HS-5 (cell line): Measurements from ENCODE around the gene MRPL30.
"Not testable (repeated sequence)": the region's sequence is repeated elsewhere in the genome, so short reads cannot be mapped to it uniquely, and the experiment has no call there.

ENCODE experiments used
- DNase-seq: peaks from one replicate; pipeline ENCODE4 v3.0.0-alpha.2; 2012; ENCODE audit warnings: low read depth

MRPL30 gene

DNA sequence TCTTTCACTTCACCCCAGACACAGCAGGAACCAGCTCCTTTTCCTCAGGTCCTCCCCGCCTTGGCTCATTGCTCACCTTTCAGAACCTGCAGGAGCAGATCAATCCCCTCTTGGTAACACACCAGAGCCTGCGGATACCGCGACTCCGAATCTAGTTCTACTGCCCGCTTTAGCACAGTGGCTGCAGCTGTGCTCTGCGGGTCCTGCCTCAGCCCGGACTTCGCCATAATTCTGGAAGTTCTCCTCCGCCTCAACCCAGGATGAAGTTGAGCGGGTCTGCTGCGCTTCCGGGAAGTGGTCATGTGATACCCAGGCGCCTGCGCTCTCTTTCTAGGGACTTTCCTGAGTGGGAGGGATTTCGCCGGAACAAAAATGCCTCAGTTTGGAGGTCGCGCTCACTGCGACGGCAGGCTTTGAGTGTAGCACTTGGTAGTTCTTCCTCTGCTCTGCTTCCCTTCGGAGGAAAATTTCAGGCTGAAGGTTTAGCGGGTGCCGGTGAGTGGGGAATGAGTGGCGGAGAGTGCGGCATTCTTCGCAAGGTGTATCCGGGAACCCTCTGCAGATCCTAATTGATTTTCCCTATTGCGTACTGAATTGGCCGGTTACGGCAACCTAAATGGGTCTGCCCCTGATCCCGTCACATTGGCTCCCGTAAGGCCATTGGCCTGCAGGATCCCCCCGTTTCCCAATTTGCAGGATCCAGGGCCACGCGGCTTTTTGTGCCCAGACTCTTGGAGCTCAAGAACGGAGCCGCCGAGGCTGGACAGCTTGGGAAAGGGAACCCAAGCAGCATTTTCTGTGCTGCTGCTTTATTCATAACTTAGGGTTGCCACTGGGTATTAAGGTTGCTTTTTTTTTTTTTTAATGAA, at the start of gene MRPL30, which contains the start of gene MITD1:
Gene MRPL30, plus strand, starts transcription at position 430 of the 869 bp plus-strand sequence. CDS start 5,020 bp downstream, outside the sequence.
Gene MITD1, minus strand, starts transcription at position 304 of the 869 bp plus-strand sequence. Its CDS starts 77 bp downstream, at position 227.
- peak; percentile 100 for DNase-seq

DNA sequence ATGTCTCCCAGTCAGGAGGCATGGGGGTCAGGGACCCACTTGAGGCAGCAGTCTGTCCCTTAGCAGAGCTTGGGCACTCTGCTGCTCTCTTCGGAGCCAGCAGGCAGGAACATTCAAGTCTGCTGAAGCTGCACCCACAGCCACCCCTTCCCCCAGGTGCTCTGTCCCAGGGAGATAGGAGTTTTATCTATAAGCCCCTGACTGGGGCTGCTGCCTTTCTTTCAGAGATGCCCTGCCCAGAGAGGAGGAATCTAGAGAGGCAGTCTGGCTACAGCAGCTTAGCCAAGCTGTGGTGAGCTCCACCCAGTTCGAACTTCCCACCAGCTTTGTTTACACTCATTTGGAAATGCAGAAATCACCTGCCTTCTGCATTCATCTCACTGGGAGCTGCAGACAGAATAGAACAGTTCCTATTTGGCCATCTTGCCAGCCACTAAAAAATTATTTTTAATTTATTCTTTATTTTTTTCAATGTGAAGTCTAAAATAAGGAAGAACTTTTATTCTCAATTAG, 45.9 kb upstream of the MRPL30 start:
- not testable (repeated sequence) for DNase-seq

DNA sequence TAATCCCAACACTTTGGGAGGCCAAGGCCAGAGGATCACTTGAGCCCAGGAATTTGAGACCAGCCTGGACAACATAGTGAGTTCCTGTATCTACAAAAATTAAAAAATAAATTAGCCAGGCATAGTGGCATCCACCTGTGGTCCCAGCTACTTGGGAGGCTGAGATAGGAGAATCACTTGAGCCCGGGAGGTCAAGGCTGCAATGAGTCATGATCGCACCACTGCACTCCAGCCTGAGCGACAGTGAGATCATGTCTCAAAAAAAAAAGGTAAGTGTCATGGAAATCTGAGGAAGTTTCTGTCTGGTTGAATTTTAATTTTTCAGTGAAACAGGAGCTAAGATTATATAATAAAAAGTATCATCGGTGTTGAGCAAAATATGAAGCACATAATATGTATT, 42.0 kb upstream of the MRPL30 start:
- DNase-seq: no peak

DNA sequence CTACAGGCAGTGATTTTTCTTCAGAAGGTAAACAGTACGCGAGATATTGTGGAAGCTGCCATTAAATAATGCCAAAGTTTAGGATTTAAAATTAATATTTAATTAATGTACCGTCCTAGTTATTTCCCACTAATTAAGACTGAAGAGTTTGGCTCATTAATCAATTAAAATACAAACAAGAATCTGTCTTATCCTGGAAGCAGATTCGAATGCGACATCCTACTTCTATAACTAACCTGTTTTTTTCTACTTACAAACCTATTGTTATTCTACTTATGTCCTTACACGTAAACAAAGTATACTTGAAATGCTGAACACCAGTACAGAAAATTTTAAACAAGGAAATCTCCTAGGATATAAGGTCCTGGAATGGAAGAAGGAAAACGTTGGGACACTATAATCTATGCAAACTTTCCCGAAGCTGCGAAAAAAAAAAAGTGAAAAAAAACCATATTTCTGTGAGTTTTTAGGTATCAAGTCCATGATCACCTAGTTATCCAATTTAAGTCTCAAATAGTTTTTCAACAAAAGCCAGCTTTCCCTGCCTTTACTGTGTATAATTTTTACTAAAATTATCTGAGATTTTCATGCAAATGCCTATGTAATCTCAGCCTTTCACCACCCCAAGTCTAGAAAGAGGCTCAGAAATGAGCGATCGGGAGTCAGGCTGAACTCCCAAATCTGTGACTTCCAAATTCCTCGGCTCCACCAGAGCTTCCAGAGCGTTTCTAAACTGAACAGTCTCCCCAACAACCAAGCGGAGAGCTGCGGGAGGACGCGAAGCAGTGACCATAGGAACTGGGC, 40.7 kb upstream of the MRPL30 start:
- peak; percentile 13 for DNase-seq

DNA sequence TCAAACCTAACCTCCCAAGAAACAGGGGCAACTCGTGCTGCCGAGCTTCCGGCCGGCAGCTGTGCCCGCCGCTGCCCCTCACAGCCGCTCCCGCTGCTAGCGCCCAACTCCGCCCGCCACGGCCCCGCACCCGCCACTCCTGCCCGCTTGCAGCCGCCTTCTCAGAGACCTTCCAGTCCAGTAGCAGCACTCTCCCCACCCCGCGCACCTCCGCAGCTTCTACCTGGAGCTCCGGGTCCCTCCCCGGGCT, 40.2 kb upstream of the MRPL30 start:
- DNase-seq: no peak

DNA sequence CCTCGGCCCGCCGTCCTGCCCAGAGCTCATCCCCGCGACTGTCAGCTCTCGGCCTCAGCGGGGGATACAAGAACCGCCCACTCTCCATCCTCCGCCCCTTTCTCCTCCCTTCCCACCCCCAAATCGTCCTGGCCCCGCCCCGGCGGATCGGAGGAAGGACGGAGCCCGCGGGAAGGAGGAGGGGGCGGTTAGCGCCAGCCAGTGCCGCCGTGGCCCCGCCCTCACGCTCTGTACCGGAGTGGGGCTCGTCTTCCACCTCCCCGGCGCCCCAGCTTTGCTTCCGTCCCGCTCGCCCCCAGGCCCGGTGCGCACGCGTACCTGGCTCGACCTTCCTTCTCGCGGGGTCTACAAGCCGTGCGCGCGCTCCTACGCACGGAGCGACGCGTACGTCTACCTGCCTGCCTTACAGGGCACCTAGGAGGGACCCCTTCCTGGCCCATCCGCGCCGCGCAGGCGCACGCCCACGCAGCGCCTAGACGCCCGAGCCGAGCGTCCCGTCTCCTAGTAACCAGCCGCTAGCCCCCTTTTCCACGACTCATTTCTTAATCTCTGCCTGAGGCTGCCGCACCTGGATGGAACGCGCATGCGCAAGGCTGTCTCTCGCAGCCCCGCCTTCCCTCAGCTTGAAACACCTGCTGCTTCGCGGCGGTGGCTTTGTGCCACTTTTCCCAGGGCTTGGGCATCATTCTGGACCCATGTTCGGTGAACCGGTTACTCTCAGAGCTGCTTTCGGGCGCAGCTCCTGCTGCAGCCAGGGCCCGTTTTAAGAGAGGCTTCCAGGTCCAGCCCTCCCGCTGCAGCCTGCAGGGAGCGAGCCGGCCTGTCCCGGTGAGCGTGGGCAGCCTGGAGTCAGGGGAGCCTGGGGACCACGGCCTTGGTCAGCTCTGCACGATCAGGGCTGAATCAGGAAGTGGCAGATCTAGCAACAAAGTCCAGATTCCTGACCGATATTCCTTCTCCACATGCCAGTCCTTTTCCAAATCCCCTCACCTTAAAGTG, 39.6 kb upstream of the MRPL30 start, which contains the start of gene C2orf15:
Gene C2orf15, plus strand, starts transcription at position 598 of the 999 bp plus-strand sequence. CDS start 8,852 bp downstream, outside the sequence.
- peak; percentile 93 for DNase-seq

DNA sequence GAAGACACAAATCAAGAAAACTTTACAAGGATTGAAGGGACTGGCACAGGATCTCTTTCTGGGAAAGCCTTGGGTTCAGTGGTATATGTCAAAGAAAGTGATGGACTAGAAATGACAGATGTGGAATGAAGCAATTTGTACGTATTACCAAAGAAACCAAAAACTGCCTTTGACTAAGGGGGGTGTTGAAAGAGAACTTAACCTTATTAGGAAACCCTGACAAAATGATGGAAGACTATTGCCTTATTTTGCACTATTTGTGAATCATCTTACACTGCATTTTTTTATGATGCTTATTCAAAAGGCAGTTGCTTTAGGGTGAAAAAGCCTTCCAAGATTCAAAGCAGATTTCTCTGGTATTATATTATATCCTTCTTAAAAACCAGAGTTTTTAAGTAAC, 30.3 kb upstream of the MRPL30 start:
- DNase-seq: no peak

DNA sequence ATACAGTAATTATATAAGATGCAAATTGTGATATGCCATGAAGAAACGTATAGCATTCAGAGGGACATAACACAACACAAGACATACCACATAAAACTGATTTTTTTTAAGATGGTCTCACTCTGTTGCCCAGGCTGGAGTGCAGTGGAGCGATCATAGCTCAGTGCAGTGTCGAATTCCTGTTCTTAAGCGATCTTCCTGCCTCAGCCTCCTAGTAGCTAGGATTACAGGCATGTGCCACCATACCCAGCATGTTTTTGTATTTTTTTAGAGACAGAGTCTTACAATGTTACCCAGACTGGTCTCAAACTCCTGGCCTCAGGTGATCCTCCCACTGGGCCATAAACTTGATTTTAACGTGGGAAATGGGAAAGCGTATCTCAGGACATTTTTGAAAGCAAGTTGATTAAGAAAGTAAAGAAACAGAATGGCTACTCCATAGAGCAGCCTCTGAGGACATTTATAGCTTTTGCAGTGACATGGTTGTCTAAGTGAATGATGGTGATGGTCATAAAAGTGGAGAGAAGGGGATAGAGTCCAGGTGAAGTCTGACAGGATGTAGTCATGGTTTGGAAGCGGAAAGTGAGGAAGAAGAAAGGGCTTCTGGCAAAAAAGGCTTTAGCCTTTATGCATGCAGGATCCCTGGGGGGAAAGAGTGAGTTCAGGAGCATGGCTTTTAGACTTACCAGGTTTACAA, 28.6 kb upstream of the MRPL30 start:
- DNase-seq: no peak

DNA sequence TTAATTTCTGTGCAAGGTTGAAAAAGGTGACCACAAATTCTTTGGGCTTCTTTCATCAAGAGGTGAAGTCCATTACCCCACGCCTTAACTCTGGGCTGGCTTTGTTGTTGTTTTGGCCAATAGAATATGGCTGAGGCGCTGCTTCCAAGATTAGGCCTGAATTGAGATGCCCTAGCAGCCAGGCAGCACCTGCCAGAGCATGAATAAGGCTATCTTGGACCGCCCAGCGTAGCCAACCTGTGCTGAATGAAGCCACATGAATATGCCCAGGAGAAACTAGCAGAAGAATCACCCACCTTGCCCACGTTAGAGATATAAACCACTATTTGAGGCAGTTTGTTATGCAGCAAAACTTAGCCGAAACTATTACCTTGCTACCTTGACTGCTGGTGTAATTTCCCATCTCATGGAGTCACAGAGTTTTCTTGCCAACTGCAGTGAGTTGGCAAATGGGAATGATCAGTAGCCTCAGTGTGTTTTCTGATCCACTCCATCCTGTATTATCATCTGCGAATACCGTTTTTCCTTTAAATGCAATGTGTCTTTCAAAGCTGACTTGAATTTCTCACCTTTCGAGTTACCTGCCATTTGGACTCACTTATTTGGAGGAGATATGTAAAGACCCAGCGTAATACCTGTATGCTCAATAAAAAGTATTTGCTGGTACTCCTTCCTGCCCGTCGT, 26.9 kb upstream of the MRPL30 start:
- no peak for DNase-seq

DNA sequence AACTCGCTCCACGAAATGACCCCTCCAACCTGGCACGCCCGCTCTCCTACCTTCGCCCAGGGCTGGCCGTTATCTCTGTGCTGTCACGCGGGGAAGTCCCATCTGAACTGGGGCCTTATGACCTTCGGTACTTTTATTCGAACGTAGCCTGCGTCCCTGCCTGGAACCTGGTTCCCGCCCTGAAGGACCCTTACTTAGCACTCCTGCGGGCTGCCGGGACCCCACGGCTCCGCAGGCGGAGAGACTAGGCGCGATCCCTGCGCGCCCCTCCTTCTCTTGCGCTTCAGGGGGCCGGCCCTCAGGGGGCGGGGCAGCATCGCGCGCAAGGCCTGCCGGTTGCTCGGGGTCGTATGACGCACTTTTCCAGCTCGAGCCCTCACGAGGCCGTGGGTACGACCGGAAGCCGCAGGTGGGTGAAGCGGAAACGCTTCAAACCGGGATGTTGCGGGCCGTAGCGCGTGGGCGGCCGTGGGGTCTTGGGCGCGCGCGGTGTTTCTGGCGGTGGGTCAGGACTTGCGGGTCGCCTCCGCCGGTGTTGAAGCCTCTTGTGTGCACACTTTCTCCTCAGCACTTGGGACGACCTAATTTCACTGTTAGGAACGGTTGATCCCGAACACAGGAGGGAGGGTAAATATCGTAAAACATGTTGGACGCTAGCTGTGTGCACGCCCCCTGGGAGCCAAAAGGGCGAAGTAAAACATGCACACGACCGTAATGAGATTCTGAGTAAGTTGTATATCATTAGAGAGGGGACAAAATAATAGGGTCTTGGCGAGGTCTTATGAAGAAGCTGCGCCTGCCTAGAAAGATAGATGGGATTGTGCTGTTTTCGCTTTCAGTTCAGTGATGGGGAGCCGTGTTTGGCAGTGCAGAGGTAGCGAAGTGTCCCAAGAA, 26.1 kb upstream of the MRPL30 start, which contains the start of the genes LIPT1 and TSGA10:
Gene LIPT1, plus strand, starts transcription at position 325 of the 894 bp plus-strand sequence. CDS start 6,991 bp downstream, outside the sequence.
Gene TSGA10, minus strand, starts transcription at position 300 of the 894 bp plus-strand sequence. CDS start 45,503 bp downstream, outside the sequence.
- peak; percentile 93 for DNase-seq

DNA sequence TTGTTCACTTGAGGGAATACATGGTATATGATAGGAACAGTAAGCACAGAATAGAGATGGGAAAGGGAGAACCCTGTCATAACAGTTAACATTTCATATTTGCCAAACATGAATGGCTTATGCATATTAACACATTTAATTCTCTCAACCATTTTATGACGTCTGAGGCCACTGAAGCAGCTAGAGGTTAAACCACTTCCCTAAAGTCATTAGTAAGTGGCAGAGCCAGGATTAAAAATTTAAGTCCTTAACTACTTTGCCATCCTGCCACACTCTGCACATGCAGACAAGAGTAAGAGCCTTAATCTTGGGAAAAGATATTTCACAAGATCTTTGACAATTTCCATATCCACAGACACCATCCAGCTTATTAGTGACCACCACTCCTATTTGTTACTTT, 24.1 kb upstream of the MRPL30 start:
- DNase-seq: no peak

DNA sequence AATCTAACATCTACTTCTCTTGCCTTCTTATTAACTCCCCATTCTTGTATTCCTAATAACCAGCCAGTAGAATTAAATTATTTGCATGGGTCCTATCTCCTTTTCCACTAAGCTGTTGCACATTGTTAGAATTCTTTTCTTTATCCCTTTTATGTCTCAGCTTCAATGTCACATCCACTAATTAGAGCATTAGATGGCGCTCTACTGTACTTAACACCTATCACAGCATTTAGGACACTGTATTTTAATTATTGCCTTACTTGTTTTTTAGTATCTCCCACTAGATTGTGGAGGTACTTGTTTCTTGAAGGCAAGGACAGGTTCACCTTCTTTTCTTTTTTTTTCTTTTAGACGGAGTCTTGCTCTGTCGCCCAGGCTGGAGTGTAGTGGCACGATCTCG, 22.4 kb upstream of the MRPL30 start:
- no peak for DNase-seq

DNA sequence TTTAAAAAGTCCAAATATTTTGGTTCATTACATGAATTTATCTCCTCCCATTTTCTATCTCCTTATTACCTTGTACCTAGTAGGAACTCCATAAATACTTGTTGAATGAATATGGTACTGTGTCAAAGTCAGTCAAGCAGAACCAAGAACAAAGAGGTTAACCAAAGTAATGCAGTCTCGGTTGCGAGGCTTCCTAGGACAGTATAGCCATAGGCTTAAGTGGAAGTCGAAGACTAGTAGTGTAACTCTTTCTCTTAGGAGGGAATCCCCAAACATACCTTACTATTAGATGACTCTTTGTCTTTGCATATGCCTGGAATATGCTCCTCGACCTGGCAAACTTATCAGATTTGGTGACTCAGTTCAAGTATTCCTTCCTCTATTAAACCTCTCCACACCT, 21.4 kb upstream of the MRPL30 start:
- DNase-seq: no peak

DNA sequence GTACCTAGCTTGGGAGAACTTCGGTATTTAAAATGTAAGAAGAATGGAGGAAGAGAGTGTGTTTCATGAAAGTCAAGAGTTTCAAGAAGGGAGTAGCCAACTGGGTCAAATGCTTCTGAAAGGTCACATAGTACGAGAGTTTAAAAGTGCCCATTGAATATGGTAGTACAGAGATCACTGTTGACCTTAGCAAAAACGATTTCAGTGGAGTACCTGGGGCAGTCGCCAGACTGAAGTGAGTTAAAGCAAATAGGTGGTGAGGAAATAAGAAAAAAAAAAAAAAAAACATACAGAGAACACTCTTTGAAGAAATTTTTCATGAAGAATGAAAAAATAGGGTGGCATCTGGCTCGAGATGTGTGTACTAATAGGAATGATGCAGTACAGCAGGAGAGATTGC, 14.8 kb upstream of the MRPL30 start:
- DNase-seq: no peak

DNA sequence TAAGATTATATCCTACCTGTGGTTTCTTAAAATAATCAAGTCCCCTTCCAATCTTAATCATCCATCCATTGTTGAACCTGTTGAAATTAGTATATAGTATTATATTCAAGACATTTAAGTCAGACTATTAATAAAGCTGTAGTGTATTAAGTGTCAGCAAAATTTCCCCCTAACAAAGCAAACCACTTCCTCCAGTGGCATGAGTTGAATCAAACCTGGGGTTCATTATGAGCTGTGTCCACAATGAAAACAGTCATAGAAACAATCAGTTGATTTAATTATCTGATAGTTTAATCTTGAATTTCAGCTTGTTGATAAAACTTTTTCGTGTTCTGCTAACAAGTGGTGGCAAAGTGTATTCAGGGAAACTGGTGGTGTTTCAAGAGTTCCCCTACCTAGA, 11.4 kb upstream of the MRPL30 start:
- DNase-seq: no peak

DNA sequence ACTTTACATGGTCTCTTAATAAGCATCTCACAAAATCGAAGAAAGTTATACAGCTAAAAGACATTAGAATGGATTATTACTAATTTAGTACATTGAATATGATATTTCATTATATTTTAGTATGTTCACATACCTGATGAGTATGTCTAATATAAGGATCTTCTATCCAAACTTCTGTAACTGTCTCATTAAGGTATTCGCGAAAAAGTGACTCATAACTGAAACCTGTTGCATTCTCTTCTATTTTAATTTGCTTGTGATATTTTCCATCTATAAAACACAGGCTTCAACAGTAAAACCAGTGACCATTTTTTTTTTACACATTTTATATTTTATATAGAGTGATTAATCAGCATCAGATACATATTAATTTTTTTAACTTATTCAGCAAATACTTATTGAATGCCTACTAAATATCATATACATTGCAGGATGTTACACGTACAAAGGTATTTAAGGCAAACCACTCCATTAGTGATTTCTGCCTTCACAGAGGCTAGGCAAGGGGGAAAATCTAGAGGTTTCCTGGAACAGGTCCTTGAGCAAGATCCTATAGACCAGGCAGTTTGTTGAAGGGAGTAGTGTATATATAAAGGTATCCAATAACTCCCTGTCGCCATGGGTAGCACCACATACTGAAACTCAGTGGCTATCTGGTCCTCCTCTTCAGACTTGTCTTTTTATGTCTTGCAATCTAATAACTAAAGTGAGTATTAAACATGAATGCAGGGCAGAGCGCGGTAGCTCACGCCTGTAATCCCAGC, 9.4 kb upstream of the MRPL30 start:
- DNase-seq: no peak

DNA sequence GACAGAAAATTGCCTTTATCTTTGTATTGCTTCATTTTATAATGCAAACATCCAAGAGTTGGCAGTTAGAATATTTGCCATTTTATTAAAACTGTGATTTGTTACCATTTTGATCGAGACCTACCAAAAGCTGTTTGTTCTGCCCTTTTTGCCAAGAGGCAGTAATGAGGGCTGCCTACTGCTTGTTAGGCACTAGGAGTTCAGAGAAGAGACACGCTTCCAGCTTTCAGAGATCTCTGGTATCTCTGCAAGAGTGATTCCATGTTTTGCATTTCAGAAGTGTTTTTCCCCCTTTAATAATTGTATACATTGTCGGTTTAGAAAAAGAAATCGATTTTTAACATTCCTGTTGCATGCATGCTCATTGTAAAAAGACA, 628 bp downstream of the MRPL30 start:
- DNase-seq: peak; percentile 16

DNA sequence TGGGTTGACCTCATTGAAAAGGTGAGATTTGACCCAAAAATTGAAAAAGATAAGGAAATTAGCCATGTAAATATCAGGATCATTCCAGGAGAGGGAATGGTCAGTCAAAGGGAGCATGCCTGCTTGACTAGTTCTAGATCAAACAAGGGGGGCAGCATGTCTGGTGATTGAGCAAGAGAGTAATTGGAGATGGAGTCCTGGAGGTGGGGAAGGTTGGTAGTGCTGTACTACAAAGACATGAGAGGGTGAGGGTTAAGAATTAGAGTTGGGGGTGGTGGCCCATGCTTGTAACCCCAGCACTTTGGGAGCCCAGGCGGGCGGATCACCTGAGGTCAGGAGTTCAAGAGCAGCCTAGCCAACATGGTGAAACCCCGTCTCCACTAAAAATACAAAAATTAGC, 2.0 kb downstream of the MRPL30 start:
- no peak for DNase-seq
